ENCODE data around the gene LCA5. TPM values are rescaled to one million over a fixed set of nuclear protein-coding genes. Genes with fewer than 3 reads are reported as not detected.

Gene LCA5
- total and polyA plus RNA-seq, 7 donors = 0.48 to 2.7 (median 1.1) TPM

DNA sequence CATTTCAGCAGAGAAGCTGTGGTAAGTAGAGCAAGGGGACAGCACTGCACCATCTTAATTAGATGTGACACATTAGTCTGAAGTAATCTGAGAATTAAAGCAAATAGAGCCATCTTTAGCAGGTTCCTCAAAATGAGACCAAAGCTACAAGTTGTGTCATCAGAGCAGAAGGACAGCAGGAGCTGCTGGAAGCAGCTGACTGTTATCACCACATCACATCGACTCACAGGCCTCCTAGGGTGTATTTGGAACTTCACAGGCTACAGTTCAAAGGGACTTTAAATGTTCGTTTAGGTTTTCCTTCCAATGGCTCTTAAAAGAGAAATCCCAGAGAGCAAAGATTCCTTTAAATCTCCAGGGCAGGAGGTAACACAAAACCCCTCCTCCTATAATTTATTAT, 69.5 kb downstream of the LCA5 start:
- H3K4me3 ChIP-seq = no peak overlapping the region

DNA sequence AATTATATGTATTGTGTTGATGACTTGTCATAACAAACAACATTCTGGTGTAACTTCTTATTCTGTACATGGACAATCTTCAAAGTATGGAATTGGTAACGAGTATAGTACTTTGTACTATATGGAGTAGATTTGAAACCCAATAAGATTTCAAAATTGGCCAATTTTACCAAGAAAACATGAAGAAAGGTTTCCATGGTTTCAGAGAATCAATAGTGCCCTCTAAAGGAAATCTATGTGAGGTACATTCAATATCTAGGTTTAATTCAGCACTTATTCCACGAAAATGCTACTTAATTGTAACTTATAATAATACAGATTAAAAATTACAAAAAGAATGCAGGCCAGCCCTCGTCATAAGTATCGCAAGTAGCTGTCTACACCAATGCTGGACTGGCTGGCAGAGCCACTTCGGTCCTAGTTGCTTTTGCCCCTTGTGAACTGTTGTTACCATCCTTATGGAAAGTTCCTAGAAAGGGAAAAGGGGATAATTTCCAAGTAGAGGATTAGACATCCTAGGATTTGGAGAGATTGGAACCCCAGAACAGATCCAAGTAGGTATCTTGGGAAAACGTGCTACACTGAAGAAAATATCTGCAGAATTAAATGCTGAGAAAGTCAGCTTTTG, 70.9 kb downstream of the LCA5 start:
- Histone ChIP-seq H3K4me3 (no peak overlapping the region), H3K36me3 (ENCODE audit: insufficient read depth in 1 of 2, low read depth in 1 of 2) (no peaks in the 10 kb centered on the region), H3K27me3 (ENCODE audit: insufficient read depth in 3 of 3, low read length in 2 of 3) (no peaks in the 10 kb centered on the region), H3K27ac (no peak overlapping the region), H3K4me1 (no peaks in the 10 kb centered on the region), H3K9me3 (no peaks in the 10 kb centered on the region)
- 14 to 21% (median 17%) methylated on average over 6 of the region's 6 CpGs for WGBS, 3 donors
- ATAC-seq (no peak), DNase-seq (no peak)
- intact Hi-C loops (cut with DNase I) = no loop called here
- TF ChIP-seq, protein P1, sequence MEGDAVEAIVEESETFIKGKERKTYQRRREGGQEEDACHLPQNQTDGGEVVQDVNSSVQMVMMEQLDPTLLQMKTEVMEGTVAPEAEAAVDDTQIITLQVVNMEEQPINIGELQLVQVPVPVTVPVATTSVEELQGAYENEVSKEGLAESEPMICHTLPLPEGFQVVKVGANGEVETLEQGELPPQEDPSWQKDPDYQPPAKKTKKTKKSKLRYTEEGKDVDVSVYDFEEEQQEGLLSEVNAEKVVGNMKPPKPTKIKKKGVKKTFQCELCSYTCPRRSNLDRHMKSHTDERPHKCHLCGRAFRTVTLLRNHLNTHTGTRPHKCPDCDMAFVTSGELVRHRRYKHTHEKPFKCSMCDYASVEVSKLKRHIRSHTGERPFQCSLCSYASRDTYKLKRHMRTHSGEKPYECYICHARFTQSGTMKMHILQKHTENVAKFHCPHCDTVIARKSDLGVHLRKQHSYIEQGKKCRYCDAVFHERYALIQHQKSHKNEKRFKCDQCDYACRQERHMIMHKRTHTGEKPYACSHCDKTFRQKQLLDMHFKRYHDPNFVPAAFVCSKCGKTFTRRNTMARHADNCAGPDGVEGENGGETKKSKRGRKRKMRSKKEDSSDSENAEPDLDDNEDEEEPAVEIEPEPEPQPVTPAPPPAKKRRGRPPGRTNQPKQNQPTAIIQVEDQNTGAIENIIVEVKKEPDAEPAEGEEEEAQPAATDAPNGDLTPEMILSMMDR (IDR thresholded peaks at IDR 0.05) = peak; percentile 34

More for the DNA sequence above, 69.5 kb downstream of the LCA5 start:
- intact Hi-C loops (cut with DNase I) = no loop called here
- ATAC-seq (no peak), DNase-seq (no peak)
- Histone ChIP-seq H3K36me3 (ENCODE audit: insufficient read depth in 1 of 2, low read depth in 1 of 2) (no peaks in the 10 kb centered on the region), H3K27ac (no peak overlapping the region), H3K9me3 (no peaks in the 10 kb centered on the region), H3K27me3 (ENCODE audit: insufficient read depth in 3 of 3, low read length in 2 of 3) (no peaks in the 10 kb centered on the region), H3K4me1 (no peaks in the 10 kb centered on the region)
- WGBS, 3 donors = 5 to 9% (median 6%) methylated on average over 2 of the region's 2 CpGs
- TF ChIP-seq, protein P1 (IDR thresholded peaks at IDR 0.05) = no peak

DNA sequence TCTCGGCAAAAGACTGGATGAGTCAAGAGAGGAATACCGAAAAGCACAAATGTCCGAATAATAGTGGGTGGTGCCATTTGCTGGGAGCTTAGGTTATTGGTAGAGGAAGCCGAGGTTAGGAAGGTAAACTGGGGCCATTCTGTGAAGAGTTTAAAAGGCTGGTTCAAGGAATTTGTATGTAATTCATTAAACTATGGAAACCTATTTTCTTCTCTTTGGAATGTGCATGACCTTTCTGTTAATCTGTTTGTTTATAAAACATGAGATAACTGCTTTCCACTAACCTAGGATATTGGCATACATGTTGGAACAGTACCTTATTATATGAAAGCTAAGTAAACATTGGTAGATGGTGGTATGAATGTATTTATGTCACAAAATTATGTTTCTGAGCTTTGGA, 71.8 kb downstream of the LCA5 start:
- ATAC-seq = no peak
- TF ChIP-seq, protein P1 (IDR thresholded peaks at IDR 0.05) = no peak
- intact Hi-C loops (cut with DNase I) = no loop called here

DNA sequence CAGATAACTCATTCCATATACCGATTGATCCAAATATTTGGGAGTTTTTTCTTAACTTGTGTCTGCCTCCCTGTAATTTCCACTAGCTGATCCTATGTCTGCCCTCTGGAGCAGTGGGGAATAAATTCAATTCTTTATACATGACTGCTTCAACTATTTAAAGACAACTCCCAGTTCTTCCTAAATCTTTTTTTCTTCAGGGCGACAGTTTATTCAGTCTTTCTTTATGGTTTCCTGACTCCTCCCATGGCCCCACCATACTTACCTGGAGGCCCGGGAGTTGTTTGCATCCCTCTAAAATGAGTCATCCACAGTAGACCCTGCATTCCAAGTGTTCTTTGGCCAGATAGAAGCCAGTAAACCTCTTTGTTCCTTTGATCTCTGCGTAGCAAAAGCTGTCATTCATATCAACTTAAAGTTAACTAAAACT, 73.6 kb downstream of the LCA5 start:
- Histone ChIP-seq H3K36me3 (ENCODE audit: insufficient read depth in 1 of 2, low read depth in 1 of 2) (no peaks in the 10 kb centered on the region), H3K9me3 (no peaks in the 10 kb centered on the region), H3K4me3 (no peak overlapping the region), H3K4me1 (no peaks in the 10 kb centered on the region), H3K27me3 (ENCODE audit: insufficient read depth in 3 of 3, low read length in 2 of 3) (no peaks in the 10 kb centered on the region), H3K27ac (no peak overlapping the region)
- intact Hi-C loops (cut with DNase I) = no loop called here
- TF ChIP-seq, protein P1 (IDR thresholded peaks at IDR 0.05) = no peak
- DNase-seq = no peak
- no peak for ATAC-seq
- 80 to 88% (median 82%) methylated on average over 4 of the region's 4 CpGs for WGBS, 3 donors

More for the DNA sequence above, 71.8 kb downstream of the LCA5 start:
- 78 to 90% (median 87%) methylated on average over 4 of the region's 4 CpGs for WGBS, 3 donors
- no peak overlapping the region for H3K27ac ChIP-seq
- no peaks in the 10 kb centered on the region for H3K36me3 ChIP-seq (ENCODE audit: insufficient read depth in 1 of 2, low read depth in 1 of 2)
- H3K4me3 ChIP-seq = no peak overlapping the region
- no peaks in the 10 kb centered on the region for H3K9me3 ChIP-seq
- H3K4me1 ChIP-seq = no peaks in the 10 kb centered on the region
- H3K27me3 ChIP-seq (ENCODE audit: insufficient read depth in 3 of 3, low read length in 2 of 3) = no peaks in the 10 kb centered on the region
- no peak for DNase-seq

DNA sequence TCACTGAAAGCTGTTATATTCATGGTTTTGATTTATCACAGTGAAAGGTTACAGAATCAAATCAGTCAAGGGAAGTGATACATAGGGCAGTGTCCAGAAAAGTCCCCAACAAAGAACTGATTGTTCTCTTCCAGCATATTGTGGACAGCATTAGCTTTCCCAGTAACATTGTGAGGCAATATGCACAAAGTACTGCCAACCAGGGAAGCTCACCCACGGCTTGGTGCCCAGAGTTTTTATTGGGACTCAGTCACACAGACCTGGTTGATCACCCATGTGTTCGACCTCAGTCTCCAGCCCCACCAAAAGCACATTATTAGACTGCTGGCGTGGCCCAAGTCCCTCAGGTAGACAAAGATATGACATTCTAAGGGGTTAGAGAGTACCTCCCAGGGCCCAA, 76.0 kb downstream of the LCA5 start:
- intact Hi-C loops (cut with DNase I) = no loop called here
- ATAC-seq = peak in 2 of 4 donors; percentile 39 to 46
- Histone ChIP-seq H3K27me3 (ENCODE audit: insufficient read depth in 3 of 3, low read length in 2 of 3) (no peaks in the 10 kb centered on the region), H3K4me3 (no peak overlapping the region), H3K9me3 (no peaks in the 10 kb centered on the region), H3K27ac (no peak overlapping the region), H3K4me1 (no peaks in the 10 kb centered on the region), H3K36me3 (ENCODE audit: insufficient read depth in 1 of 2, low read depth in 1 of 2) (no peaks in the 10 kb centered on the region)
- DNase-seq = no peak
- 51 to 67% (median 52%) methylated on average over 3 of the region's 3 CpGs for WGBS, 3 donors
- TF ChIP-seq, protein P1 (IDR thresholded peaks at IDR 0.05) = no peak

All from psoas muscle (tissue), 8 donors.